Astrocyte (in vitro differentiated cells and primary cell): ENCODE results near the gene HAP1. TPM values are rescaled to one million over a fixed set of nuclear protein-coding genes. Genes with fewer than 3 reads are reported as not detected.
A peak's percentile ranks its signal among the peaks of the same experiment; 100 is the strongest.

Experiments used
- DNase-seq: peaks from one replicate; pipeline ENCODE4 v3.0.0-alpha.2; 2010; ENCODE audit warnings: low read depth
- FAIRE-seq: peaks from 2 replicates; lab custom pipeline; 2011; peaks lifted over from hg19 to GRCh38; lab: Jason Lieb, UNC
- H2AFZ ChIP-seq: 2 replicates; pipeline ENCODE4 v1.6.0; 2012; ENCODE audit warnings: low read depth, low read length, inconsistent platforms
- H3K27ac ChIP-seq: 2 replicates; pipeline ENCODE4 v1.5.1; 2011; ENCODE audit warnings: low read depth, low read length, inconsistent platforms
- H3K27me3 ChIP-seq: 2 replicates; pipeline ENCODE4 v1.6.0; 2011; ENCODE audit warnings: low read length, inconsistent platforms; ENCODE audit not compliant: insufficient read depth
- H3K36me3 ChIP-seq: 2 replicates; pipeline ENCODE4 v1.5.1; 2011; ENCODE audit warnings: low read length, inconsistent platforms; ENCODE audit not compliant: insufficient read depth
- H3K4me1 ChIP-seq: 2 replicates; pipeline ENCODE4 v1.5.1; 2011; ENCODE audit warnings: low read length, inconsistent platforms; ENCODE audit not compliant: insufficient read depth
- H3K4me2 ChIP-seq: 2 replicates; pipeline ENCODE4 v1.6.0; 2012; ENCODE audit warnings: low read length, inconsistent platforms
- H3K4me3 ChIP-seq: 2 replicates; pipeline ENCODE4 v1.5.1; 2011; ENCODE audit warnings: low read depth, mild to moderate bottlenecking, low read length, inconsistent platforms; ENCODE audit not compliant: insufficient read depth
- H3K79me2 ChIP-seq: 2 replicates; pipeline ENCODE4 v1.6.0; 2012; ENCODE audit warnings: mild to moderate bottlenecking, low read length, inconsistent platforms; ENCODE audit not compliant: insufficient read depth
- H3K9ac ChIP-seq: 2 replicates; pipeline ENCODE4 v1.6.0; 2012; ENCODE audit warnings: mild to moderate bottlenecking, low read length, inconsistent platforms
- H3K9me3 ChIP-seq: 2 replicates; pipeline ENCODE4 v1.5.1; 2012; ENCODE audit warnings: low read depth, mild to moderate bottlenecking, low read length, inconsistent platforms; ENCODE audit not compliant: insufficient read depth
- H4K20me1 ChIP-seq: 2 replicates; pipeline ENCODE4 v1.6.0; 2012; ENCODE audit warnings: low read length, inconsistent platforms; ENCODE audit not compliant: insufficient read depth
- H3K27ac Mint-ChIP-seq: one replicate; pipeline ENCODE4 v1.8.0; 2021; ENCODE audit warnings: mild to moderate bottlenecking, mixed read lengths; ENCODE audit not compliant: unreplicated experiment
- H3K27me3 Mint-ChIP-seq: one replicate; pipeline ENCODE4 v1.8.0; 2021; ENCODE audit warnings: low read depth, mixed read lengths; ENCODE audit not compliant: unreplicated experiment
- H3K36me3 Mint-ChIP-seq: one replicate; pipeline ENCODE4 v1.8.0; 2021; ENCODE audit warnings: low read depth, mixed read lengths; ENCODE audit not compliant: unreplicated experiment
- H3K4me1 Mint-ChIP-seq: one replicate; pipeline ENCODE4 v1.8.0; 2021; ENCODE audit warnings: low read depth, mixed read lengths; ENCODE audit not compliant: unreplicated experiment
- H3K4me3 Mint-ChIP-seq: one replicate; pipeline ENCODE4 v1.8.0; 2021; ENCODE audit warnings: mild to moderate bottlenecking, moderate library complexity, mixed read lengths; ENCODE audit not compliant: unreplicated experiment
- H3K9me3 Mint-ChIP-seq: one replicate; pipeline ENCODE4 v1.8.0; 2021; ENCODE audit warnings: mild to moderate bottlenecking, mixed read lengths; ENCODE audit not compliant: unreplicated experiment
- EZH2 ChIP-seq: IDR thresholded peaks from 2 replicates; pipeline ENCODE4 v1.6.1; 2012; ENCODE audit warnings: mild to moderate bottlenecking, low read length, inconsistent platforms; ENCODE audit not compliant: insufficient read depth
- total RNA-seq: library from RNA; stranded (reverse); gene quantifications from 2 replicates; pipeline ENCODE4 v1.2.1, GENCODE V29; 2021
- TF ChIP-seq, protein P1 (sequence below): IDR thresholded peaks from 2 replicates; pipeline ENCODE4 v1.5.1; 2011; ENCODE audit warnings: low read depth, mild to moderate bottlenecking, inconsistent platforms, low read length, moderate library complexity; ENCODE audit not compliant: insufficient read depth

Gene HAP1
- total RNA-seq, 1 donor from 2014 or later: 0.52 TPM

DNA sequence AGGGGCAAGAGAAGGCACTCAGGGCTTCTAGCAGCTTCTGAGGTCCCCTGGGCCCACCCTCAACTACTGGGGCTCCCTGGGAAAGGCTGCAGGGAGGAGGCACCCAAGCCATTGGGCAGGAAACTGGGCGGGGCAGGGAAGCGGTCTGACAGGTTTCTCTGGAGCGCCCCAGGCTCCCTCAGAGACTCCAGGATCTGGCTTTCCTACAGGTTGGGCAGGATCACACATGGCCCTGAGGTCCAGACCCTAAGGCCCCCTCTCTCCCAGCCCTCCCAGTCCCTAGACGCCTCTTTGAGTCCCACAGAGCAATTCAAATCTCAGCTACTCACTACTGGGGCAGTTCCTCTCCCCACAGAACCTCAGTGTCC, 37.8 kb upstream of the HAP1 start:
- DNase-seq (no peak), FAIRE-seq (no peak)
- peaks cover 14% of the 10 kb centered on the region for H3K36me3 Mint-ChIP-seq
- no peak overlapping the region for H2AFZ ChIP-seq
- H3K36me3 ChIP-seq: peaks cover 3% of the 10 kb centered on the region
- no peaks in the 10 kb centered on the region for H3K9me3 Mint-ChIP-seq
- no peak overlapping the region for H3K9ac ChIP-seq
- H3K27me3 Mint-ChIP-seq: no peaks in the 10 kb centered on the region
- no peak overlapping the region for H3K4me3 Mint-ChIP-seq
- H3K4me1 ChIP-seq: peaks cover 26% of the 10 kb centered on the region
- TF ChIP-seq EZH2: no peak
- TF ChIP-seq, protein P1, sequence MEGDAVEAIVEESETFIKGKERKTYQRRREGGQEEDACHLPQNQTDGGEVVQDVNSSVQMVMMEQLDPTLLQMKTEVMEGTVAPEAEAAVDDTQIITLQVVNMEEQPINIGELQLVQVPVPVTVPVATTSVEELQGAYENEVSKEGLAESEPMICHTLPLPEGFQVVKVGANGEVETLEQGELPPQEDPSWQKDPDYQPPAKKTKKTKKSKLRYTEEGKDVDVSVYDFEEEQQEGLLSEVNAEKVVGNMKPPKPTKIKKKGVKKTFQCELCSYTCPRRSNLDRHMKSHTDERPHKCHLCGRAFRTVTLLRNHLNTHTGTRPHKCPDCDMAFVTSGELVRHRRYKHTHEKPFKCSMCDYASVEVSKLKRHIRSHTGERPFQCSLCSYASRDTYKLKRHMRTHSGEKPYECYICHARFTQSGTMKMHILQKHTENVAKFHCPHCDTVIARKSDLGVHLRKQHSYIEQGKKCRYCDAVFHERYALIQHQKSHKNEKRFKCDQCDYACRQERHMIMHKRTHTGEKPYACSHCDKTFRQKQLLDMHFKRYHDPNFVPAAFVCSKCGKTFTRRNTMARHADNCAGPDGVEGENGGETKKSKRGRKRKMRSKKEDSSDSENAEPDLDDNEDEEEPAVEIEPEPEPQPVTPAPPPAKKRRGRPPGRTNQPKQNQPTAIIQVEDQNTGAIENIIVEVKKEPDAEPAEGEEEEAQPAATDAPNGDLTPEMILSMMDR: no peak
- peaks cover 38% of the 10 kb centered on the region for H3K4me1 Mint-ChIP-seq
- no peaks in the 10 kb centered on the region for H3K9me3 ChIP-seq
- no peak overlapping the region for H3K27ac ChIP-seq
- no peak overlapping the region for H3K4me3 ChIP-seq
- no peak overlapping the region for H3K4me2 ChIP-seq
- peaks cover 15% of the 10 kb centered on the region for H4K20me1 ChIP-seq
- peak overlapping the region; percentile 66 for H3K27ac Mint-ChIP-seq
- H3K79me2 ChIP-seq: peaks cover 19% of the 10 kb centered on the region
- no peaks in the 10 kb centered on the region for H3K27me3 ChIP-seq

DNA sequence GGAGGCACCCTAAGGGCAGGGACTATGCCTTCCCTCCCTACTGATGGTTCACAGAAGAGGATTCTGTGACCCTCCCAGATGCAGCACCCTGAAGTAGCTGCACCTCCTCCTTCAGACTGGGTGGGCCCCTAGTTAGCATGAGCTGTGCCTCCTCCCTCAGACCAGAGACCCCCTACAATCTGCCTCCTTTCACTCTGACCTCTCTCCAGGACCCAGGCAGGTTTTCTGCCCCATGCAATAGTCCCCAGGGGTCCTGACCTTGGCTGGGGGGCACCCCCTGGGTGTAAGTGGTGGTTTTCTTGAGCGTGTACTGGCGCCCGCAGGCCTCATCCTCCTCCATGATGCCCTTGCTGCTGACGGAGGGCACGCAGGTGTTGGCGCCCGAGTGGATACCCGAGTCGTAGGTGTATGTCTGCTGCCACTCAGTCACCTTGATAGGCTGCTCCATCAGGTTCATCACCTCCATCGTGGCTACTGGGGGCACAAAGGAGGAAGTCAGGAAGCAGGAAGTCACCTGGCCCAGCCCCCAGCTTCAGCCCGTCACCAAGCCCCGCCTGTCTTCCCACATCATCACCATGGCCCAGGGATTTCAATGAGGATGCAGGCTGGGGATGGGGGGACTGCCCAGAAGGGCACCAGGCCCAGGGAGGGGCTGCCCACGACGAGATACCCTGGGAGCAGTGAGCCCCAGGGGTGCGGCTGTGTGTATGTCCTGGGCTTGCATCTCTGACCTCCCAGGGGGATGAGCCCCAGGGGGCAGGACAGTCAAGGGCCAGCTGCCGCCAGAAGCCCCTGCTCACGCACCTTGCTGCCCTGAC, 37.2 kb upstream of the HAP1 start:
- H3K4me2 ChIP-seq: no peak overlapping the region
- H3K36me3 ChIP-seq: peaks cover 3% of the 10 kb centered on the region

More for the DNA sequence above, 37.2 kb upstream of the HAP1 start:
- no peak overlapping the region for H2AFZ ChIP-seq
- FAIRE-seq: no peak
- TF ChIP-seq, protein P1: no peak
- no peak for TF ChIP-seq EZH2
- no peak overlapping the region for H3K4me3 ChIP-seq
- Mint-ChIP-seq H3K27me3 (no peaks in the 10 kb centered on the region), H3K36me3 (peaks cover 17% of the 10 kb centered on the region), H3K4me1 (peaks cover 34% of the 10 kb centered on the region), H3K9me3 (no peaks in the 10 kb centered on the region), H3K27ac (no peak overlapping the region), H3K4me3 (no peak overlapping the region)
- H3K9ac ChIP-seq: no peak overlapping the region
- DNase-seq: no peak
- H3K27me3 ChIP-seq: no peaks in the 10 kb centered on the region
- H4K20me1 ChIP-seq: peaks cover 12% of the 10 kb centered on the region
- no peaks in the 10 kb centered on the region for H3K9me3 ChIP-seq
- H3K79me2 ChIP-seq: peaks cover 19% of the 10 kb centered on the region
- H3K27ac ChIP-seq: no peak overlapping the region
- H3K4me1 ChIP-seq: peaks cover 22% of the 10 kb centered on the region
